ENCODE data around the gene EIF2B1.
"Not testable (repeated sequence)": the region's sequence is repeated elsewhere in the genome, so short reads cannot be mapped to it uniquely, and the experiment has no call there.

Gene EIF2B1

DNA sequence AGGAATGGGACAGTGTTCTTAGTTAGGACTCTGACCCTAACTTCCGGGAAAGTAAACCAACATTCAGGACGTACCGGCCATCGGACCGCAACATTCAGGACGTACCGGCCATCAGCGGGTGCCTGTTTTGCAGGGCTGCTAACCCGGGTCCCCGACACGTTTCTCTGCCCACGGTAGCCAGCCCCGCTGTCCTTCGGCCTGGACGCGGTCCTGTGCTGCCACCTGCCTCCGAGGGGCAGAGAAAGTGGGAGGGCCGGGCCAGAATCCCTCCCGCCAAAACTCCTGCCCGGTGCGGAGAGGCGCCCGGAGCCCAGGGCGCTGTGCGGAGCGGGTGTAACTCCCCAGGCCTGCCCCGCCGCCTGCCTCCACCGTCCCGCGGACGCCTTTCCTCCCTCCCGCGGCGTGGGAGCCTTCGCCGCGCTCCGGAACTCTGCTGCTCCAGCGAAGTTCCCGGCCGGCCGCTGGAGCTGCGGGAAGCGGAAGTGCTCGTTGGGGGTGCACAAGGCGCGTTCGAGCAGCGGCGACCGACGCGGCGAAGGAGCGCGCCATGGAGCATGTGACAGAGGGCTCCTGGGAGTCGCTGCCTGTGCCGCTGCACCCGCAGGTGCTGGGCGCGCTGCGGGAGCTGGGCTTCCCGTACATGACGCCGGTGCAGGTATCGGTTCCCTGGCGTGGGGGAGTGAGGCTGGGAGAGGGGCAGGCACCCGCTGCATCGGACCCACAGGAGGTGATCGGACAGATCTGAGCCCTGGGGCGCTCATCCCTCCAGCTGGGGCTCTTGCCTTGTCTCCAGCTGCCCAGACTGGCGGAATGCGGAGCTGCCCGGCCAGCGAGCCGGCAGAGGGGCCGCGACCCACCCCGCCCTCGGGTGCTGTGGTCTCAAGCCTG is 31.6 kb downstream of the EIF2B1 start, which contains the start of gene DDX55:
Gene DDX55, plus strand, starts transcription at position 498 of the 888 bp plus-strand sequence. Its CDS starts 50 bp downstream, at position 548.
- peaks cover 81% of the 10 kb centered on the region for H3K36me3 Mint-ChIP-seq (ENCODE audit: low read depth)
- peak; percentile 91 for DNase-seq
- H3K4me3 Mint-ChIP-seq = peak within 1 kb of the TSS; percentile 88
- peaks cover 42% of the 10 kb centered on the region for H3K4me1 Mint-ChIP-seq (ENCODE audit: low read depth)
- no peaks in the 10 kb centered on the region for H3K27me3 Mint-ChIP-seq
- peak within 1 kb of the TSS; percentile 94 for H3K27ac Mint-ChIP-seq
- no peaks in the 10 kb centered on the region for H3K9me3 Mint-ChIP-seq

DNA sequence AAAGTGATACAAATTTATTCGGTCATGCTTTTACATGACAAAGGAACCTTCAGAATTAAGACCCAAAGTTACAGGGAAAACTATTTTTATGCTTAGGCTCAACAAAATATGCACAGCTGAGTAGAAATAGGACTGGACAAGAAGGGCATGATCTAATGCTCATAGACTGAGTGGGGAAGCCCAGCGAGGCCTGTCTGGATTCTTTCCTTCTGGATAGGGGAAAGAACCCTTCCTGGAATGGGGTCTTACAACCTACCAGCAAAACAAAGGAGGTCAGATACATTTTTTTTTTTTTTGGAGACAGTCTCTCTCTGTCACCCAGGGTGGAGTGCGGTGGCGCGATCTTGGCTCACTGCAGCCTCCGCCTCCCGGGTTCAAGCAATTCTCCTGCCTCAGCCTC is 33.8 kb downstream of the EIF2B1 start:
- peak overlapping the region; percentile 15 for H3K27ac Mint-ChIP-seq
- H3K9me3 Mint-ChIP-seq = no peaks in the 10 kb centered on the region
- H3K4me1 Mint-ChIP-seq (ENCODE audit: low read depth) = peaks cover 32% of the 10 kb centered on the region
- peak overlapping the region; percentile 10 for H3K4me3 Mint-ChIP-seq
- no peak for DNase-seq
- H3K27me3 Mint-ChIP-seq = no peaks in the 10 kb centered on the region
- peaks cover 79% of the 10 kb centered on the region for H3K36me3 Mint-ChIP-seq (ENCODE audit: low read depth)

DNA sequence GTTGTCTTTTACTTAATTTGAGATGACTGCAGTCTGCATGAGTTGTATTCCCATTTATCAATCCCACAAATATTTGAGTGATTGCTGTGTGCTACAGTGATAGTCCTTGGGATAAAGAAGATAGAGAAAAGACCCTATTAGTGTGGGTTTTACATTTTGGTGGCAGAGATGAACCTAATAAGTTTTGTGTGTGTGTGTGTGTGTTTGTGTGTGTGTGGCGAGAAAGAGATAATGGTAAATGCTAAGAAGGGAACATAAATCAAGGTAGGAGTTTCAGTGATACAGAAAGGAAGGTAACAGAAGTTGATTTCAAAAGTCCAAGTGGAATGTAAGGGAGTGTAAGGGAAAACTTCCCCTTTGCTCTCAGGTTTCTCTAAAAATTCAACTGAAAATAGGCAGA is 34.2 kb downstream of the EIF2B1 start:
- no peaks in the 10 kb centered on the region for H3K9me3 Mint-ChIP-seq
- H3K4me1 Mint-ChIP-seq (ENCODE audit: low read depth) = peaks cover 30% of the 10 kb centered on the region
- H3K27ac Mint-ChIP-seq = peak overlapping the region; percentile 66
- no peak overlapping the region for H3K4me3 Mint-ChIP-seq
- no peaks in the 10 kb centered on the region for H3K27me3 Mint-ChIP-seq
- peaks cover 79% of the 10 kb centered on the region for H3K36me3 Mint-ChIP-seq (ENCODE audit: low read depth)
- DNase-seq = no peak

DNA sequence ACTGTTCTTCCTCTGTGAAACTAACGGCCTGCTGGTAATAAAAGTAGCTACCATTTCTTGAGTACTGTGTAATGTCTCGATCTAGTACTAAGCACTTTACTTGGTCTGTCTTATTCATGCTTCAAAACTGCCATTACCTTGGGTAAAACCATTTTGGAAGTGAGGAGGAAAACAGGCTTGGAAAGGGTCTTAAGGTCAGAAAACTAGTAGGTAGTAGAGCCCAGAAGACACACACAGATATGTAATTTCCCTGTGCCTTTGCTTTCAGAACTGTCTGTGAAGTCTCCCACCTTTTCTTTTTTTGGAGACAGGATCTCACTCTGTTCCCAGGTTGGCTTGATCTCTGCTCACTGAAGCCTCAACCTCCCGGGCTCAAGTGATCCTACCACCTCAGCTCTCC is 35.0 kb downstream of the EIF2B1 start:
- Mint-ChIP-seq H3K4me1 (ENCODE audit: low read depth) (peaks cover 22% of the 10 kb centered on the region), H3K27ac (peak overlapping the region; percentile 51), H3K27me3 (no peaks in the 10 kb centered on the region), H3K9me3 (no peaks in the 10 kb centered on the region), H3K36me3 (ENCODE audit: low read depth) (peaks cover 79% of the 10 kb centered on the region), H3K4me3 (no peak overlapping the region)
- no peak for DNase-seq

DNA sequence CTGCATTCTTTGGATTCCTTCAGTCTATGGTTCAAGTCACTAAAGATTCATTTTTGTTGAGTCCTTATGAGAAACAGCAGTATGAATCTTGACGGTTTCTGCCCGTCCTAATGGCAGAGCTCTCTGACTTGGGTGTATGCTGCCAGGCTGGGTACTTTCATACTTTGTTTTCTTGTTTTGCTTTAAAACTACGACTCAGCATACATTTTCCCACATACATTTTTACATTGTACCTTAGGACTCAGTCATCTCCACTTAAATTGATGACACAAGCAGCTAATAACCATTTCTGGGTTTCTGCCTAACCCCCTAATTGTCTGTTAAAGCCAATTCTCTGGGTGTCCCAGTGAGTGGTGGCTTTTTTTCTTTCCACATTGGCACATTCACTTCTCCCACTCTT is 36.4 kb downstream of the EIF2B1 start:
- H3K27ac Mint-ChIP-seq = peak overlapping the region; percentile 24
- peaks cover 78% of the 10 kb centered on the region for H3K36me3 Mint-ChIP-seq (ENCODE audit: low read depth)
- peaks cover 20% of the 10 kb centered on the region for H3K4me1 Mint-ChIP-seq (ENCODE audit: low read depth)
- no peaks in the 10 kb centered on the region for H3K9me3 Mint-ChIP-seq
- H3K27me3 Mint-ChIP-seq = no peaks in the 10 kb centered on the region
- no peak for DNase-seq
- H3K4me3 Mint-ChIP-seq = no peak overlapping the region

DNA sequence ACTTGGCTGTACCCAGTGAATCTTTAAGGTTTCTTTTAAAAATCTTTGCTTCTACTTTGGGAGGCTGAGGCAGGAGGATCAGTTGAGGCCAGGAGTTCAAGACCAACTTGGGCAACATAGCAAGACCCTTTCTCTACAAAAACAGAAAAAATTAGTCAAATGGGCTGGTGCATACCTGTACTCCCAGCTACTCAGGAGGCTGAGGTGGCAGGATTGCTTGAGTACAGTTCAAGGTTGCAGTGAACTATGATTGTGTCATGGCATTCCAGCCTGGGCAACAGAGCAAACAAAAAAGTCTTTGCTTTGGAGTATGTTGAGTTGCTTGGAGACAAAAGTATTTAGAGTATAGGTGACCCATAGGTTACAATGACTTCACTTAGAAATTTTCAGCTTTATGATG is 37.8 kb downstream of the EIF2B1 start:
- peaks cover 29% of the 10 kb centered on the region for H3K4me1 Mint-ChIP-seq (ENCODE audit: low read depth)
- H3K9me3 Mint-ChIP-seq = no peaks in the 10 kb centered on the region
- H3K4me3 Mint-ChIP-seq = no peak overlapping the region
- no peaks in the 10 kb centered on the region for H3K27me3 Mint-ChIP-seq
- no peak for DNase-seq
- H3K27ac Mint-ChIP-seq = peak overlapping the region; percentile 77
- peaks cover 80% of the 10 kb centered on the region for H3K36me3 Mint-ChIP-seq (ENCODE audit: low read depth)

DNA sequence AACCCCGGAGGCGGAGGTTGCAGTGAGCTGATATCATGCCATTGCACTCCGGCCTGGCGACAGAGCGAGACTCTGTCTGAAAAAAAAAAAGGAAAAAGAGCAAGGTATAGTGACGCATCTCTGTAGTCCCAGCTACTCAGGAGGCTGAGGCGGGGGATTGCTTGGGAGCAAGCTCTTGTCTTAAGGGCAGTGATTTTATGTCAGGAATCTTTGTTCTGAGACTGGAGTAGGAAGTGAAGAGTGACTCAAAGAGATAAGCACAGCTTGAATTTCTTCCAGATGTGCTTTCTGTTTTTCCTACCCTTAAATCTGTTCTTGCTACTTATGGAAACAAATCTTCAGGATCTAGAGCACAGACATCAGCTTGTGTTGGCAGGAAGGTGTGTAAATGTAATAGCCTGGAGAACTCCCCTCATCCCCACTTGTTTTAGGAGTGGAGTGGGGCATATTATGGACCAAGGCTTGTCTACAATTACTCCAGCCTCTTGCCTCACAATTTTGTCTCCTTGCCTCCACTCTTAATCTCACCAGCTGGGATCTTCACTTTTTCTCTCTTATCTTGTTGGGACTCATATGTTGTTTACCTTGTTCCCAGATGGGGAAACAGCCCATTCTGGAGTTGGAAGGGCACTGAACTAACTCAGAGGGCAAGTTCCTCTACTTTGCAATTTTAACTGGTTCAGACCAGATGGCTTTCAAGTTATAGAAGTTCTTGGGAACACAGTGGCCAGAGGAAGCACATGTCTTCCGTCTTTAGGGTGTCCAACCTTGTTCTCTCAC is 41.6 kb downstream of the EIF2B1 start:
- H3K36me3 Mint-ChIP-seq (ENCODE audit: low read depth) = peaks cover 92% of the 10 kb centered on the region
- H3K27me3 Mint-ChIP-seq = no peaks in the 10 kb centered on the region
- DNase-seq = no peak
- peaks cover 46% of the 10 kb centered on the region for H3K4me1 Mint-ChIP-seq (ENCODE audit: low read depth)
- H3K27ac Mint-ChIP-seq = peak overlapping the region; percentile 81
- H3K4me3 Mint-ChIP-seq = no peak overlapping the region
- no peaks in the 10 kb centered on the region for H3K9me3 Mint-ChIP-seq

DNA sequence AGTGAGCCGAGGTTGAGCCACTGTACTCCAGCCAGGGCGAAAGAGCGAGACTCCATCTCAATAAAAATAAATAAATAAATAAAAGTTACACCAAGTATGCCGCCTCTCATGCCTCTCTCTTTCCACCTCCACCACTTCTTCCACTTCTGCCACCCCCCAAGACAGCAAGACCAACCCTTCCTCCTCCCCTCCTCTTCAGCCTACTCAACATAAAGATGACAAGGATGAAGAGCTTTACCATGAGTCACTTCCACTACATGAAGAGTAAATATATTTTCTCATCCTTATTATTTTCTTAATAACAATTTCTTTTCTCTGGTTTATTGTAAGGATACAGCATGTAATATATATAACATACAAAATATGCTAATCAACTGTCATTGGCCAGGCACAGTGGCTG is 52.7 kb downstream of the EIF2B1 start:
- H3K4me3 Mint-ChIP-seq = no peak overlapping the region
- H3K36me3 Mint-ChIP-seq (ENCODE audit: low read depth) = peaks cover 20% of the 10 kb centered on the region
- no peak for DNase-seq
- peaks cover 21% of the 10 kb centered on the region for H3K4me1 Mint-ChIP-seq (ENCODE audit: low read depth)
- H3K27ac Mint-ChIP-seq = peak overlapping the region; percentile 8
- H3K27me3 Mint-ChIP-seq = no peaks in the 10 kb centered on the region
- no peaks in the 10 kb centered on the region for H3K9me3 Mint-ChIP-seq

DNA sequence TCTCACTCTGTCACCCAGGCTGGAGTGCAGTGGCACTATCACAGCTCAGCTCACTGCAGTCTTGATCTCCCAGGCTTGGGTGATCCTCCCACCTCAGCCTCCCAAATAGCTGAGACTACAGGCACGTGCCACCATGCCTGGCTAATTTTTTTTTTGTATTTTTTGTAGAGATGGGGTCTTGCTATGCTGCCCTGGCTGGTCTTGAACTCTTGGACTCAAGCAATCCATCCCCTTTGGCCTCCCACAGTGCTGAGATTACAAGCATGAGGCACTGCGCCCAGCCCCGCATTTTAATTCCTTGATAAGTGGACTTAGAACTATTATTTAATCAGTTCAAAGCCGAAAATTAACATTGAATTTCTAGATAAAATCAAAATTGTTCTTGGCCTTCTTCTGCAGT is 54.7 kb downstream of the EIF2B1 start:
- H3K9me3 Mint-ChIP-seq; DNase-seq; H3K36me3 Mint-ChIP-seq (ENCODE audit: low read depth); H3K27ac Mint-ChIP-seq; H3K27me3 Mint-ChIP-seq; H3K4me3 Mint-ChIP-seq: not testable (repeated sequence)
- H3K4me1 Mint-ChIP-seq (ENCODE audit: low read depth) = peaks cover 14% of the 10 kb centered on the region

DNA sequence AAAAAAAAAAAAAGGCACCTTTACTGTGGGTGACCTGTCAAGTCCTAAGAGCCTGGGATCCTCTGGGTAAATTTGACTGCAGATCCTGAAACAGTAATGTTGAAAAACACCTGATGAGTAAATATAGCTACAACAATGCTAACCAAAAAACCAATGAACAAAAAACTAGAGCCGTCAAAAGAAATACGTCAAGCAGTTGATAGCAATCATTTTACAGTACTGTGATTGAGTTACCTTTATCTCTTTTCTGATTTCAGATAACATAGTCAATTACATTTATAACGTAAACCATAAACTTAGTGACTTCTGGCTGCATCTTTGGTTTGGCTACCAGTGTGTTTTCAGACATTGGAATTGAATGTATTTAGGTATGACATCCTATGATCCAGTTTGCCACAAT is 55.2 kb downstream of the EIF2B1 start:
- Mint-ChIP-seq H3K36me3 (ENCODE audit: low read depth) (peaks cover 1% of the 10 kb centered on the region), H3K4me3 (no peak overlapping the region), H3K9me3 (no peaks in the 10 kb centered on the region), H3K27me3 (no peaks in the 10 kb centered on the region), H3K4me1 (ENCODE audit: low read depth) (peaks cover 14% of the 10 kb centered on the region), H3K27ac (no peak overlapping the region)
- DNase-seq = no peak

DNA sequence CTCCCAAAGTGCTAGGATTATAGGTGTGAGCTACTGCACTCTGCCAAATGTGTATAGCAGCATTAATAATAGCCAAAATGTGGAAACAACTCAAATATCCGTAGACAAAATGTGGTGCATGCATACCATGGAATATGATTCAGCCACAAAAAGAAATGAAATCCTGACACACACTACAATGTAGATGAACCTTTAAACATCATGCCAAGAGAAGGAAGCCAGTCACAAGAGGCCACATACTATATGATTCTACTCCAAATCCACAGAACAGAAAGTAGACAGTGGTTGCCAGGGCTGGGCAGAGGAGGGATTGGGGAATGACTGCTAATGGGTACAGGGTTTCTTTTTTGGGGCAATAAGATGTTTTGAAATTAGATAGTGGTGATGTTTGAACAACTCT is 56.9 kb downstream of the EIF2B1 start:
- H3K9me3 Mint-ChIP-seq = no peaks in the 10 kb centered on the region
- no peak overlapping the region for H3K27ac Mint-ChIP-seq
- peaks cover 3% of the 10 kb centered on the region for H3K4me1 Mint-ChIP-seq (ENCODE audit: low read depth)
- H3K4me3 Mint-ChIP-seq = no peak overlapping the region
- H3K36me3 Mint-ChIP-seq (ENCODE audit: low read depth) = no peaks in the 10 kb centered on the region
- H3K27me3 Mint-ChIP-seq = no peaks in the 10 kb centered on the region
- DNase-seq = no peak

DNA sequence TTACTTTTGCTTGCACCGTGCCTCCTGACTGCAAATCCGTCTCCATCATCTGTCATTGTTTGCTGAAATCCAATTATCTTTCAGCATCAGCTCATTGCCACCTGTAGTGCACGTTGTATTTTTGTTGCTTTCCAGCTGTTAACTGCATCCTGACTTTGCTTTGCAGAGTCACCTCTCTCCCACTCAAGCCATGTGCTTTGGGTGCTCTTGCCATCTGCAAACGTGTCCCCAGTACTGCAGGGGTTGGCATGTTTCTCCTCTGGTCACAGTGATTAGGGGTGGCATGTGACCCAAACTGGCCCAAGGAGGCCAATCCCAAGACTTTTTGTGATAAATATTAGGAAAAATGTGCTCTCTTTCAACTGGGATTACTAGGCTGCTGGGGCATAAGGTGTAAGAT is 59.6 kb downstream of the EIF2B1 start:
- H3K27me3 Mint-ChIP-seq = no peaks in the 10 kb centered on the region
- no peak for DNase-seq
- peaks cover 7% of the 10 kb centered on the region for H3K4me1 Mint-ChIP-seq (ENCODE audit: low read depth)
- no peaks in the 10 kb centered on the region for H3K9me3 Mint-ChIP-seq
- no peak overlapping the region for H3K4me3 Mint-ChIP-seq
- no peak overlapping the region for H3K27ac Mint-ChIP-seq
- no peaks in the 10 kb centered on the region for H3K36me3 Mint-ChIP-seq (ENCODE audit: low read depth)

DNA sequence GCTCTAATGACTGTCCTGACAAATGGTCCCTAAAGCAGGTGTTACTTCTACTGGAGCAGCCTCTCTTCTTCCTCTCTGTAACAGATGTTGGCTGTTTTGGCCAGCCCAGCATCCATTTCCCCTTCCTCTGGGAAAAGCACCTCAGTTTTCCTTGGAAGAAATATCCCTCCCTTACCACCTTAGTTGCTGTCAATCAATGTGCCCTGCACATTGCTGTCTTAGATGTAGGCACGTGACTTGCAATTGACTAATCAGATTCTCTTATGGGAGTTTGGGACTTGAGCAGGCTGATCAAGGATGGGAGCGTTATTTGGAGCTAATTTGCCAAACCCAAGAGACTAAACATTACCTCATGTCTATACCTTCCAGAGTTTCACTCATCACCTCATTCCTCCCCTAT is 61.1 kb downstream of the EIF2B1 start:
- Mint-ChIP-seq H3K9me3 (no peaks in the 10 kb centered on the region), H3K4me3 (no peak overlapping the region), H3K27me3 (no peaks in the 10 kb centered on the region), H3K27ac (no peak overlapping the region), H3K4me1 (ENCODE audit: low read depth) (peaks cover 7% of the 10 kb centered on the region), H3K36me3 (ENCODE audit: low read depth) (no peaks in the 10 kb centered on the region)
- no peak for DNase-seq

DNA sequence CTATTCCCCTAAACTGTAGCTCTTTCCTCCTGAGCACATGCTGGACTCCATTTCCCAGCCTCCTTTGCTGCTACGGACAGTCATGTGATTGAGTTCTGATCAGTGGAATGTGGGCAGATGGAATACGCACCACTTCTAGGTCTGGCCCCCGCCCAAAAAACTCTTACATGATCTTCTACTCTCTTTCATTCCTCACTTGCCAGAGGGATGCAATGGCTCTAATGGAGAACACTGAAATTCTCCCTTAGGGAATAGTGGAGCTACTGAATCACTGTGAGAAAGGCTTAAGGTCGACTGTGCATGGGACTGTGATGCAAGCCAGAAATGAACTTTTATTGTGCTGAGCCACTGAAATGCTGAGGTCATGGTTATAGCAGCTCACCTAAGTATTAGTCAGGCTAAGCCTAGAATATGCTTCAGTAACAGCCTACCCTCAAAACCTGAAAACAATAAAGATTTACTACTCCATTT is 62.1 kb downstream of the EIF2B1 start:
- H3K36me3 Mint-ChIP-seq (ENCODE audit: low read depth) = no peaks in the 10 kb centered on the region
- H3K27ac Mint-ChIP-seq = no peak overlapping the region
- H3K9me3 Mint-ChIP-seq = no peaks in the 10 kb centered on the region
- DNase-seq = no peak
- H3K4me1 Mint-ChIP-seq (ENCODE audit: low read depth) = peaks cover 7% of the 10 kb centered on the region
- H3K27me3 Mint-ChIP-seq = peaks cover 4% of the 10 kb centered on the region
- no peak overlapping the region for H3K4me3 Mint-ChIP-seq

All from activated T-cell treated with anti-CD3 and anti-CD28 coated beads, Interleukin-2, amount 50 U/mL, for 24 hours (primary cell).